GM18873 (cell line): ENCODE measurements around the gene DNAJC11.
"Not testable (repeated sequence)": the region's sequence is repeated elsewhere in the genome, so short reads cannot be mapped to it uniquely, and the experiment has no call there.

Experiments used
- ATAC-seq: cut with Tn5 transposase; IDR thresholded peaks from one replicate; pipeline ENCODE4 v1.9.1; 2021; ENCODE audit warnings: mild to moderate bottlenecking, moderate library complexity, moderate number of reproducible peaks; ENCODE audit not compliant: unreplicated experiment, low FRiP score

Gene DNAJC11

DNA sequence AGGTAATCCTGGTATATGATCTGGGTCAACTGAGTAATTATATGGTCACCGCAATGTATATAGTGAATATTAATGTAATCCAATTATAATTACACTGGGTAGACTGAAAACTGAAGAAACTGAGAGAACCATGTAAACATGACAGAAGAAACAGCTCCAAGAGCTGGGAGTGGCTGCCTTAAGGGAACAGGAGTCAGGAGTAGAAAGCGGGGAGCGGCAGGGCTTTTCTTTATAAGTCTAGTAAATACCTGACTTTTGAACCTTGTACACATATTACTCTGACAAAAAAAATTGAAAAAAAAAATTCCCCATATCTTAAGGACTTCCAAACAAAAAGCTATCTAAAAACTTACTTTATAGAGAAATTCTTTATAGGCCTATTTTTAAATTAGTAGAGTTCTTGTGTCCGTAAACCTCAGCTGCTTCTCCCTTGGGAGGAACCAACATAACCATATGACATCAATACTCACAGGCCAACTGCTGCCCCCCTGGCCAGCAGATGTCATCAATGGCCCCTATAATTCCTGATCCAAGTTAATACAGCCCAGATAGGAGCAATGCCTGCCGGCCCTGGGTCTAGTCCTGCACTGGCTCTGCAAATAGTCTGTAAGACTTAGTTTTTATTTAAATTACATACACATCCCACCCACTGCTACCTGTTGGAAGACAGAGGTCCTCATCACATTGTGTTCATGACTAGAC is 43.1 kb downstream of the DNAJC11 start:
- ATAC-seq: no peak

DNA sequence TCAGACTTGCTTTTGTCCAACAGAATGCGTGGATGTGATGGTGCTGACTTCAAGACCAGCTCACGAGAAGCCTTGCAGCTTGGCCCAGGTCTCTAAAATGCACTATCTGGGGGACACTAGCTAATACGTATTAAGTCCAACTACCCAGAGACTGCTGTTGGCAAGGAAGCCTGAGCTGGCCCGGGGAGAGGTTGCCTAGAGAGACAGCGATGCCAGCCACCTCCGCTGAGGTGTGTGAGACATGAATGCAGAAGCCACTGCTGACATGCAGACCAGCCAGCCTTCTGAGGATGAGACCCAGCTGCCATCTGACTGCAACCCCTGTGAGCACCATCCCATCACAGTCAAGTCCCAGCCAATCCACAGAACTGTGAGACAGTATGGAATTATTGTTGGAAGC is 44.5 kb downstream of the DNAJC11 start:
- ATAC-seq: no peak

GRCh38 chr1:6653436-6654290 is 48.0 kb downstream of the DNAJC11 start:
- ATAC-seq: no peak

DNA sequence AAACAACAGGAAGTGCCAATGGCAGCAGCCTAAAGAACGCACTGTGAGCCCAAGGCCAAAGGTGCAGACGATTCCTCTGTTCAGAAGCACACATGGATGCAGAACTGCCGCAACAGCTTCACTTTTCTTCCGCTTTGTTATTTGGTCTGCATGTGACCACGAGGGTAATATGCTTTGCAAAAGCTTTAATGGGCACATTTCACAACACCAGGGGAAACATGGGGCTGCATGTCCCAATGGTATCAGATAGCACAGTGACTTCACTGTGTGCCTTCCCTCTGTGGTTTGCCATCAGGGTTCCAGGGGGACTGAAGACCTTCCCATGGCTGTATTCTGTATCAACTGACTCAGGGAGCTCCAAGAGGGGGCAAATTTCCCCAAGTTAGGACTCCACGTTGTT is 48.6 kb downstream of the DNAJC11 start:
- no peak for ATAC-seq

- ATAC-seq: no peak
These were observed 49.7 kb downstream of the DNAJC11 start for GRCh38 chr1:6651909-6652308.

DNA sequence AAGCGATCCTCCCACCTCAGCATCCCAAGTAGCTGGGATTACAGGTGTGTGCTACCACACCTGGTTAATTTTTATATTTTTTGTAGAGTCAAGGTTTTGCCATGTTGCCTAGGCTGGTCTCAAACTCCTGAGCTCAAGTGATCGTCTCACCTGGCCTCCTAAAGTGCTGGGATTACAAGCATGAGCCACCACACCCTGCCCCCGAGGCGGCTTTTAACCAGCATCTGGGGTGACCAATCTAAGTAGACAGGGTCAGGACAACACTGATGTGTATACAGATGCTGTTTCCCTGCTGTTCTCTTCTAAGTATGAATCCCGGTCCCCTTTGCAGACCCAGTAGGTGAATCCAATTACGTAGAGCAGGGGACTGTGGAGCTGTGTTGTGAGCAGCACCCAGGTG is 53.1 kb downstream of the DNAJC11 start:
- ATAC-seq: no peak

GRCh38 chr1:6646499-6647148 is 55.0 kb downstream of the DNAJC11 start:
- no peak for ATAC-seq

- no peak for ATAC-seq
These were observed 56.6 kb downstream of the DNAJC11 start for GRCh38 chr1:6645018-6645417.

DNA sequence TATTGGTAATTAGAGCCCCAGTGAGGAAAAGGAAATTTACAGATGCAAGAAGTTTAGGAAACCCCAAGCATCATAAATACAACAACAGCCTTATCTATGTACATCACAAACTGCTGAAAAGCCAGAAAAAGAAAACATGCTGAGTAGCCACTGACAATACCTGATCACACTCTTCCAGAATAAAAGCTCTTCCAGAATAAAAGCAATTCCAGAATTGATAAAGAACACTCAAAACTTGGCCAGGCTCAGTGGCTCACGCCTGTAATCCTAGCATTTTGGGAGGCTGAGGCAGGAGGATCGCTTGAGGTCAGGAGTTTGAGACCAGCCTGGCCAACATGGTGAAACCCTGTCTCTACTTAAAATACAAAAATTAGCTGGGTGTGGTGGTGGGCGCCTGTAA is 60.7 kb downstream of the DNAJC11 start:
- ATAC-seq: not testable (repeated sequence)

GRCh38 chr1:6638226-6638625 is 63.4 kb downstream of the DNAJC11 start:
- no peak for ATAC-seq

- no peak for ATAC-seq
These were observed 63.8 kb downstream of the DNAJC11 start for GRCh38 chr1:6637770-6638169.

- not testable (repeated sequence) for ATAC-seq
These were observed 64.8 kb downstream of the DNAJC11 start for GRCh38 chr1:6636778-6637177.

GRCh38 chr1:6635910-6636760 is 65.5 kb downstream of the DNAJC11 start:
- no peak for ATAC-seq

GRCh38 chr1:6635161-6635909 is 66.3 kb downstream of the DNAJC11 start:
- no peak for ATAC-seq

- ATAC-seq: no peak
These were observed 67.1 kb downstream of the DNAJC11 start for GRCh38 chr1:6634371-6635052.

DNA sequence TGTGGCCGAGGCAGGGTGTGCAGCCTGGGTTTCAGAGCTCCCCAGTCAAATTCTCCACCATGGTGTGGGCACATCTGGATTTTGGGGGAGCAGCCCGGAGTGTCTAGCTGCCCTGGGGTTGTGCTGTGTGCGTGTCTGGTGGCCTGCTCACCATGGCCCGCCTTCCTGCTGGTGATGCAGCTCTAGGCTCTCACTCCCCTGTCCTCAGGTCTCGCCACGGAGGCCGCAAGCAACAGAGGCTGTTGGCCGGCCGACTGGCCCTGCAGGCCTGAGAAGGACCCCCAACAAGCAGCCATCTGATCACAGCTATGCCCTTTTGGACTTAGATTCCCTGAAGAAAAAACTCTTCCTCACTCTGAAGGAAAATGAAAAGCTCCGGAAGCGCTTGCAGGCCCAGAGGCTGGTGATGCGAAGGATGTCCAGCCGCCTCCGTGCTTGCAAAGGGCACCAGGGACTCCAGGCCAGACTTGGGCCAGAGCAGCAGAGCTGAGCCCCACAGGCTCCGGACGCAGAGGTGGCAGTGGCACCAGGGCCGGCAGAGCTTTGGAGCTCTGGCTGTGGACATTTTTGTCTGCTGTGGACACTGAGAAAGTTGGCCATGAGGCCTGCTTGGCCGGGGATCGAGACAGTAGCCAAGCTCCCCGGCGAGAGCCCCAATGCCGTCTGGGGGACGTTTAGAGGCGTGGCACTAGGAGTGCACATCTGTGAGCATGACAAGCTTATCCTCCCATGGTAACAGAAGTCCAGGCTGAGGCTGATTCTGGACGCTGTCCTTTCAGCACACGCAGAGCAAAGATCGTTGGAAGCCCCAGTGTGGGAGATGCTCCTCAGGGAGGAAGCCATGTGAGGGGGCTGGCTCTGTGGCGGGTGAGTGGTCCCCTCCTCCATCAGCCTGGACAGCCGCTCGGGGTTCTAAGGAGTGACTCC is 68.8 kb downstream of the DNAJC11 start:
- no peak for ATAC-seq

- no peak for ATAC-seq
These were observed 70.6 kb downstream of the DNAJC11 start for GRCh38 chr1:6631058-6631457.

- no peak for ATAC-seq
These were observed 71.6 kb downstream of the DNAJC11 start for GRCh38 chr1:6630027-6630426.
